DMS79 (cell line): Measurements from ENCODE around the gene AMMECR1L.
"Not testable (repeated sequence)": the region's sequence is repeated elsewhere in the genome, so short reads cannot be mapped to it uniquely, and the experiment has no call there.

ENCODE experiments used
- DNase-seq: peaks from one replicate; lab custom pipeline; 2025; lab: John Stamatoyannopoulos, UW

AMMECR1L gene

DNA sequence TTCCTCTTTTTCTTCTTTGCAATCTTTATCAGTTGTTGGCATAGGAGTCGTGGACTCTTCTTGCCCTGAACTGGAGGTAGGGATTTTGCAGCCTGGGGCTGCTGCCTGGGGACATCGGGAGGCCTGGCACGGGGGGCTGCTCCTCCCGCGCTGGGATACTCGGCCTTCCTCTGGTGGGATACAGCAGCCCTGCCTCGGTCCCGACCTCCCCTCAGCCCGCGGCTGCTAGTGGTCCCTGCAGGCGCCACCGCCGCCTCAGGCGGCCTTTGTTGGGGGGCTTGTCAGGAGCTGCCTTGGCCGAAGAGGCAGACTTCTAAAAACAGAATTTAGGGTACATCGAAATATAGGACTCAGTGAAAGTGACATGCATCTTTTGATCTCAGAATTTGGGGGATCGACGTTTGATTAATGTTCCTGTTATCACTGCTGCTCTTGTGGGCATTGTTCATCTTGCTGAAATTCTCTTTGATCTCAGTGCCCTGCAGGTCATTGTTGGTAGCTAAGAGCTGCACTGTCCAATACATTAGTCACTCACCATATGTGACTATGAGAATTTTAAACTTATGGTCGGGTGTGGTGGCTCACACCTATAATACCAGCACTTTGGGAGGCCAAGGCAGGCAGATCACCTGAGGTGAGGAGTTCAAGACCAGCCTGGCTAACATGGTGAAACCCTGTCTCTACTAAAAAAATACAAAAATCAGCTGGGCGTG, 44.1 kb downstream of the AMMECR1L start:
- no peak for DNase-seq

DNA sequence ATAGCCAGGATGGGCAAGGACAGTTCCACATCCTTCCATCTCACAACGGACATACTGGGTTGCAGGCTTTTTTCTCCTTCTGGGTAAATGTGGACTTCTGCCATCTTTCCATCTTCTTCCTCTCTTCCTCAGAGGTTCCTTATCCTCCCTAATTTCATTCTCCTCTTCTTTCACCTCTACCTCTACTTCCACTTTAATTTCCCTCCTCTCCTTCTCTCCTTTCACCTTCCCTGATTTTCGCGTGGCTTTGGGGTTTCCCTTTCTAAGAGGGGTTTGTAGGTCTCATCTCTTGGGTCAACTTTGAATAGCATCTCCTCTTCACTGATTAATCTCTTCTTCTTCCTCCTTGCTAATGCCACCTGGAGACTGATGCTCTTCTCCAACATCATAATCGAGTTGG, 44.9 kb downstream of the AMMECR1L start:
- no peak for DNase-seq

DNA sequence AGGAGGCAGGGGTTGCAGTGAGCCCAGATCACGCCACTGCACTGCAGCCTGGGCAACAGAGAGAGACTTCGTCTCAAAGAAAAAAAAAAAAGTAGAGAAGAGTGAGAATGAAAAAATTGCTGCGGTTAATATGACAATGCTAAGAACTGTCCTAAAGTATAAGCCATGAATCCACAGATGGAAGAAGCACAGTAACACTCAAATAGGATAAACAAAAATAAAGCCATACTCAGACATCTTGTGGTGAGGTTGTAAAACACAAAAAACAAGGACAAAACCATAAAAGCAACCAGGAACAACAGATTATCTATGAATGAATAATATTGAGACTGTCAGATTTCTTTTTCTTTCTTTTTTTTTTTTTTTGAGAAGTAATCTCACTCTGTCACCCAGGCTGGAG, 50.8 kb downstream of the AMMECR1L start:
- no peak for DNase-seq

DNA sequence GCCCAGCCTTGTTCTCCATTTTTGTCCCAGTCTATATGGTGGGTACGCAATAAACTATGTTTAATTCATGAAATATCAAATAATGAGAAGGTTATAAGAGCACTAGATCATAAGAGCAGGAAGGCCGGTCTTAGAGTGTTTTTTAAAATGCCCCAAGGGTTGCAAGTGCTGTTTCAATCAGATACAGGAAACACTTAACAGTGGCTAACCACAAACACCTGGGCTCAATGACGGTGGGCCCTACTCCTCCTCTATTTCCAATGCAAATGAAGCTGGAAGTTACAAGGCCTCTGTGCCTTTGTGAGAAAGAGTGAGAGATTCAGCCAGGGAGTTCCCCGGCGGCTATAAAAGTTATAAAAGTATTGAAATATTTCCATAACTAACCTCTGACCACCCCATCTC, 55.9 kb downstream of the AMMECR1L start:
- peak; percentile 85 for DNase-seq

DNA sequence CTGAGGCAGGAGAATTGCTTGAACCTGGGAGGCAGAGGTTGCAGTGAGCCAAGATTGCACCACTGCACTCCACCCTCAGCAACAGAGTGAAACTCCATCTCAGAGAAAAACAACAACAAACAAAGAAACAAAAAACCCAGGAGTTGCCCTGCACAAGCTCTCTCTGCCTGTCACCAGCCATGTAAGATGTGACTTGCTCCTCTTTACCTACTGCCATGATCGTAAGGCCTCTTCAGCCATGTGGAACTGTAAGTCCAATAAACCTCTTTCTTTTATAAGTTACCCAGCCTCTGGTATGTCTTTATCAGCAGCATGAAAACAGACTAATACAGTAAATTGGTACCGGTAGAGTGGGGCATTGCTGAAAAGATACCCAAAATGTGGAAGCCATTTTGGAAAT, 59.0 kb downstream of the AMMECR1L start:
- DNase-seq = not testable (repeated sequence)

DNA sequence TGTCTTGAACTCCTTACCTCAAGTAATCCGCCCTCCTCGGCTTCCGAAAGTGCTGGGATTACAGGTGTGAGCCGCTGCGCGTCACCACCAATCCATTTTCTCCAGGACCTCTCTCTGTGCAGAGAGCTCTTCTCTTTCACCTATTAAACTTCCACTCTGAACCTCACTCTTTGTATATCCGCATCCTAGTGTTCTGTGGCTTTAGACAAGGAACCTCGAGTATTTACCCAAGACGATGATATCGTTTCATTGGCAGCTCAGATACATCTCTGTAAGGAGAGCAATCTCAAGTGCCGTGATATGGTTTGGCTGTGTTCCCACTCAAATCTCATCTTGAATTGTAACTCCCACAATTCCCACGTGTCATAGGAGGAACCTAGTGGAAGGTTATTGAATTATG, 59.7 kb downstream of the AMMECR1L start:
- DNase-seq = peak; percentile 95

DNA sequence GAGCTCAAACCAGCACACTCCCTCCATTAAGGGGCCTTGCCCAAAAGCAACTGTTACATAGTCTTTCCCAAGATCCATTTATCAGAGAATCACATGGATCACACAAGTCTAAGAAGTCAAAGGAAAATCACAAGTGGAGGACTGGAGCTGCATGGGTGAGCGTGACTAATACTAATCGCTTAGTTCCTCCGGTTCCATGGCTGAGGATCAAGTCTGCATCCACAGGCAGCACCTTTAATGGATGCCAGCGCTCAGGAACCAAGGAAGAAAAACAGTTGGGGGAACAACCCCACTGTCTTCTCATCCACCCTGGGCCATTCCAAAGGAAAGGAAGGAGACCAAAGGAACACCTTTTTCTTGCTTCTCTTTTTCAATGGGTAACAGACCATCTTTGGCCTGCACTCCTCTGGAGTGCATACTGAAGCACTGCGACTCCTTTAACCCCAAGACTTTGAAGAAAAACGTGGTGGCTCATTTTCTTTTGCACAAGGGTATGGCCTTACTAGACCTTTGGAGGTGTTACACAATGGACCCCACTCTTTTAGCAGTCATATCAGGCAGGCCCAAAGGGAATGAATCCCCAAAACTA, 65.6 kb downstream of the AMMECR1L start:
- no peak for DNase-seq

DNA sequence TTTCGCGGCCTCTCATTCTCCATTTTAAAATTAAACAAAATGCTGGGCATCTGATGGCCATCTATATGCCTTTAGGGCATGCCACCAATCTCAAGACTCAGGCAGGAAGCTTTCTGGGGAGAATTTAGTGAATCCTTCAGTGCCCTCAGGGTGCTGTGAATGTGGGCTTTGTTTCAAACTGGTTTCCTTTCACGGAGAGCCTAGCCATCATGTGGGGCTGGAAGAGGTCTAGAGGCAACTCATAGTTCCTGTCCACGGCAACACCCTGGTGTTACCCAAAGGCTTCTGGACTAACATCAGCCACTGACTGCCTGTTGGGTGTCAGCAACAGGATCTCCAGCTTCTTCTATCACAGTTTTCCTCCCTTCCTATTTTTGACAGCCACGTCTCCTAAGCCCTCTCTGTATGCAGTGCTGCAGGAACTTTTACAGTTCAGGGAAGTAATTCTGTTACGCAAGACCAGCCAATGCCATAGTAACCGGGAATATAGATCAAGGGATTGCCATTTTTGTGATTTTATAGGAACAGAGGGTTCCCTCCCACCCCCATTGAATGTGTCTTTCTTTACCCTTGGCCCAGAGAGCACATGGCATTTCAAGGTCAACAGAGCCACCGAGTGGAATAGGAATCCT, 66.8 kb downstream of the AMMECR1L start:
- no peak for DNase-seq

DNA sequence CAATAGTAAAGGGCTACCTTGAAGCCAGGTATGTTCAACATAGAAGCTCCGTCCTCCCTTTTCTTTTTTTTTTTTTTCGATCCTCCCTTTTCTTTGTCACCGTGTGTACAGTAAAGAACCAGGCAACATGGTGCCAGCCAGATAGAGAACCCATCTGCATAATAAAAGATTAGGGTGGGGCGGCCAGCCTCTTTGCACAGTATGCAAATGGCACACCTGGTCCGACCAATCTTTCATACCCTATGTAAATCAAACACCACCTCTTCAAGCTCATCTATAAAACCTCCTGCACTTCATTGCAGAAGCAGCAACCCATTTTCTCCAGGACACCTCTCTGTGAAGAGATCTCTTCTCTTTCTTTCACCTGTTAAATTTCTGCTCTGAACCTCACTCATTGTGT, 67.5 kb downstream of the AMMECR1L start:
- no peak for DNase-seq

DNA sequence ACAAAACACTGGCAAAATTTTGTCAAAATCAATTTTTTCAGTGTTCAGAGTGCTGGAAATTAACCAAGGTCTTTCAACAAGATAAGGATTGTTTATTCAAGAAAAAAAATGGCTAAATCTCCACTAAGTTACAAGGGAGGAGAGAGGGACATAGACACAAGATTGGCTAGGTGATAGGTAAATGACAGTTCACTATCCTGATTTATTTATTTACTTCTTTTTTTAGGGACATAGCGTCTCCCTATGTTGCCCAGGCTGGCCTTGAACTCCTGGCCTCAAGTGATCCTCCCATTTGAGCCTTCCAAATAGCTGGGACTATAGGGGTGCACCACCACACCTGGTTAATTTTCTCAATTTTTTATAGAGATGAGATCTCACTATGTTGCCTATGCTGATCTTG, 71.1 kb downstream of the AMMECR1L start:
- DNase-seq = no peak

DNA sequence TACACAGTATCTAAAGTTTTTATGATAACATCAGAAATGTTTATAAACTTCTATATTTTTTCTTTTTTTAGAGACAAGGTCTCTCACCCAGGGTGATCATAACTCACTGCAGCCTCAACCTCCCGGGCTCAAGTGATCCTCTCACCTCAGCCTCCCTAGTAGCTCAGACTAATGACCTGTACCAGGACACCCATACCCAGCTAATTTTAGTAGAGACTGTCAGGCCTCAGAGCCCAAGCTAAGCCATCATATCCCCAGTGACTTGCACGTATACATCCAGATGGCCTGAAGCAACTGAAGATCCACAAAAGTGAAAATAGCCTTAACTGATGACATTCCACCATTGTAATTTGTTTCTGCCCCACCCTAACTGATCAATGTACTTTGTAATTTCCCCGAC, 73.3 kb downstream of the AMMECR1L start:
- DNase-seq = not testable (repeated sequence)
